Measurements from ENCODE around the gene KRTAP12-1.

DNA sequence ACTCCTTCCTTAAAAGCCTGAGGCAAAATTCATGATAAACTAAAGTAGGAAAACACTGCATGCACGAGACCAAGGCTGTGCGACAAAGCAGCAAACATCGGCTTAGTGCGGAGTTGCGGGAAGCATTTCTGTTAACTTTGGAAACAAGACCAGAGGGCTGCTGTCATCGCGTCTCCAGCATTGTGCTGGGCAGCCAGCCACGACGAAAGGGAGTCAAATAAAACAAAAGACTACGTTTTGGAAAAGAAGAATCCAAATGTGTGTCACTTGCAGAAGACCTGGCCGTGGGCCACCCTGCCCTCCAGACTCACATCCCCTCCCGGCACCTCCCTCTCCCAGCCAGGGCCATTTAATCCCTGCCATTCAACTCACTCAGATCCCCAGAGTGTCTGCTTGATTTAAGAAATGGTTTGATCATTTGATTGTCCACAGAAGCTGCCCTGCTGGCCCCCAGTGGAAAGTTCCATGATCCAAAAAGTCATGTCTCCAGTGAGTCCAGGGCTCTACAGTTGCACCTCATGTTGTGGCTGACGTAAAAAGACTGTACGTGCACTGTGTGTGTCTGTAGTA is 38.1 kb downstream of the KRTAP12-1 start:
- TF ChIP-seq EZH2 (IDR thresholded peaks at IDR 0.05; ENCODE audit: insufficient read depth, low read length): no peak
- TF ChIP-seq, protein P1, sequence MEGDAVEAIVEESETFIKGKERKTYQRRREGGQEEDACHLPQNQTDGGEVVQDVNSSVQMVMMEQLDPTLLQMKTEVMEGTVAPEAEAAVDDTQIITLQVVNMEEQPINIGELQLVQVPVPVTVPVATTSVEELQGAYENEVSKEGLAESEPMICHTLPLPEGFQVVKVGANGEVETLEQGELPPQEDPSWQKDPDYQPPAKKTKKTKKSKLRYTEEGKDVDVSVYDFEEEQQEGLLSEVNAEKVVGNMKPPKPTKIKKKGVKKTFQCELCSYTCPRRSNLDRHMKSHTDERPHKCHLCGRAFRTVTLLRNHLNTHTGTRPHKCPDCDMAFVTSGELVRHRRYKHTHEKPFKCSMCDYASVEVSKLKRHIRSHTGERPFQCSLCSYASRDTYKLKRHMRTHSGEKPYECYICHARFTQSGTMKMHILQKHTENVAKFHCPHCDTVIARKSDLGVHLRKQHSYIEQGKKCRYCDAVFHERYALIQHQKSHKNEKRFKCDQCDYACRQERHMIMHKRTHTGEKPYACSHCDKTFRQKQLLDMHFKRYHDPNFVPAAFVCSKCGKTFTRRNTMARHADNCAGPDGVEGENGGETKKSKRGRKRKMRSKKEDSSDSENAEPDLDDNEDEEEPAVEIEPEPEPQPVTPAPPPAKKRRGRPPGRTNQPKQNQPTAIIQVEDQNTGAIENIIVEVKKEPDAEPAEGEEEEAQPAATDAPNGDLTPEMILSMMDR (IDR thresholded peaks at IDR 0.05; ENCODE audit: insufficient read depth, low read depth, low read length): no peak
